HL-60 (cell line): ENCODE results near the gene OOSP3.

Source experiments
- TF ChIP-seq, protein P1 (sequence below): IDR thresholded peaks from one replicate; pipeline ENCODE4 v1.5.1; 2011; ENCODE audit warnings: low read length, control low read depth, inconsistent platforms; ENCODE audit not compliant: insufficient read depth
- TF ChIP-seq, protein P2 (sequence below): IDR thresholded peaks from 2 replicates; pipeline ENCODE4 v1.6.1; 2012; ENCODE audit warnings: low read depth; ENCODE audit not compliant: insufficient replicate concordance

DNA sequence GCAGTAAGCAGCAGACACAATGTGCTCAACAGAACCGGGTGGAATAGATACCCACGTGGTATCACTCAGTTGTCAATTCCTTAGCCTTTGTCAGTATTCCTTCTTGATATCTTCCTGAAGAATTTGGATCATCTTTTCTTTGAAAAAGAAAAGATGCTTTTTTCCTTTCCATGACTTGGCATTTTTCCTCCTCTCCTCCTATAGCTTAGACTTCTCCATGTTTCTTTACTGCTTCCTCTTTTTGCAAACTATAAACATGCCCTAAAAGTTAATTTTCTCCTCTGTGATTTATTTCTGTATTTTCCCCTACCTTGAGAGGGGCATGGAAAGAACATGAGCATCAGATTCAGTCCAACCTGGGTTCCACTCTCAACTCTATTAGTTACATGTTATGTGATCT, 45.0 kb upstream of the OOSP3 start:
- TF ChIP-seq, protein P1, sequence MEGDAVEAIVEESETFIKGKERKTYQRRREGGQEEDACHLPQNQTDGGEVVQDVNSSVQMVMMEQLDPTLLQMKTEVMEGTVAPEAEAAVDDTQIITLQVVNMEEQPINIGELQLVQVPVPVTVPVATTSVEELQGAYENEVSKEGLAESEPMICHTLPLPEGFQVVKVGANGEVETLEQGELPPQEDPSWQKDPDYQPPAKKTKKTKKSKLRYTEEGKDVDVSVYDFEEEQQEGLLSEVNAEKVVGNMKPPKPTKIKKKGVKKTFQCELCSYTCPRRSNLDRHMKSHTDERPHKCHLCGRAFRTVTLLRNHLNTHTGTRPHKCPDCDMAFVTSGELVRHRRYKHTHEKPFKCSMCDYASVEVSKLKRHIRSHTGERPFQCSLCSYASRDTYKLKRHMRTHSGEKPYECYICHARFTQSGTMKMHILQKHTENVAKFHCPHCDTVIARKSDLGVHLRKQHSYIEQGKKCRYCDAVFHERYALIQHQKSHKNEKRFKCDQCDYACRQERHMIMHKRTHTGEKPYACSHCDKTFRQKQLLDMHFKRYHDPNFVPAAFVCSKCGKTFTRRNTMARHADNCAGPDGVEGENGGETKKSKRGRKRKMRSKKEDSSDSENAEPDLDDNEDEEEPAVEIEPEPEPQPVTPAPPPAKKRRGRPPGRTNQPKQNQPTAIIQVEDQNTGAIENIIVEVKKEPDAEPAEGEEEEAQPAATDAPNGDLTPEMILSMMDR: no peak
- TF ChIP-seq, protein P2, sequence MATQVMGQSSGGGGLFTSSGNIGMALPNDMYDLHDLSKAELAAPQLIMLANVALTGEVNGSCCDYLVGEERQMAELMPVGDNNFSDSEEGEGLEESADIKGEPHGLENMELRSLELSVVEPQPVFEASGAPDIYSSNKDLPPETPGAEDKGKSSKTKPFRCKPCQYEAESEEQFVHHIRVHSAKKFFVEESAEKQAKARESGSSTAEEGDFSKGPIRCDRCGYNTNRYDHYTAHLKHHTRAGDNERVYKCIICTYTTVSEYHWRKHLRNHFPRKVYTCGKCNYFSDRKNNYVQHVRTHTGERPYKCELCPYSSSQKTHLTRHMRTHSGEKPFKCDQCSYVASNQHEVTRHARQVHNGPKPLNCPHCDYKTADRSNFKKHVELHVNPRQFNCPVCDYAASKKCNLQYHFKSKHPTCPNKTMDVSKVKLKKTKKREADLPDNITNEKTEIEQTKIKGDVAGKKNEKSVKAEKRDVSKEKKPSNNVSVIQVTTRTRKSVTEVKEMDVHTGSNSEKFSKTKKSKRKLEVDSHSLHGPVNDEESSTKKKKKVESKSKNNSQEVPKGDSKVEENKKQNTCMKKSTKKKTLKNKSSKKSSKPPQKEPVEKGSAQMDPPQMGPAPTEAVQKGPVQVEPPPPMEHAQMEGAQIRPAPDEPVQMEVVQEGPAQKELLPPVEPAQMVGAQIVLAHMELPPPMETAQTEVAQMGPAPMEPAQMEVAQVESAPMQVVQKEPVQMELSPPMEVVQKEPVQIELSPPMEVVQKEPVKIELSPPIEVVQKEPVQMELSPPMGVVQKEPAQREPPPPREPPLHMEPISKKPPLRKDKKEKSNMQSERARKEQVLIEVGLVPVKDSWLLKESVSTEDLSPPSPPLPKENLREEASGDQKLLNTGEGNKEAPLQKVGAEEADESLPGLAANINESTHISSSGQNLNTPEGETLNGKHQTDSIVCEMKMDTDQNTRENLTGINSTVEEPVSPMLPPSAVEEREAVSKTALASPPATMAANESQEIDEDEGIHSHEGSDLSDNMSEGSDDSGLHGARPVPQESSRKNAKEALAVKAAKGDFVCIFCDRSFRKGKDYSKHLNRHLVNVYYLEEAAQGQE: no peak
